Posterior cingulate gyrus (tissue), 11 donors: ENCODE results near the gene GRK6.
"Not testable (repeated sequence)": the region's sequence is repeated elsewhere in the genome, so short reads cannot be mapped to it uniquely, and the experiment has no call there.

Experiments
- DNase-seq, 10 donors: peaks; one replicate each; pipeline versions ENCODE4 v3.0.0 to v3.0.0-alpha.2; 2020 to 2021; ENCODE audit warnings: mixed read lengths in 3 of 10
- intact Hi-C: fragments of 100-400 bp; cut with DNase I; formaldehyde crosslinking; loops from one replicate; pipeline ENCODE4 v1.15.1; 2023

GRK6 gene

DNA sequence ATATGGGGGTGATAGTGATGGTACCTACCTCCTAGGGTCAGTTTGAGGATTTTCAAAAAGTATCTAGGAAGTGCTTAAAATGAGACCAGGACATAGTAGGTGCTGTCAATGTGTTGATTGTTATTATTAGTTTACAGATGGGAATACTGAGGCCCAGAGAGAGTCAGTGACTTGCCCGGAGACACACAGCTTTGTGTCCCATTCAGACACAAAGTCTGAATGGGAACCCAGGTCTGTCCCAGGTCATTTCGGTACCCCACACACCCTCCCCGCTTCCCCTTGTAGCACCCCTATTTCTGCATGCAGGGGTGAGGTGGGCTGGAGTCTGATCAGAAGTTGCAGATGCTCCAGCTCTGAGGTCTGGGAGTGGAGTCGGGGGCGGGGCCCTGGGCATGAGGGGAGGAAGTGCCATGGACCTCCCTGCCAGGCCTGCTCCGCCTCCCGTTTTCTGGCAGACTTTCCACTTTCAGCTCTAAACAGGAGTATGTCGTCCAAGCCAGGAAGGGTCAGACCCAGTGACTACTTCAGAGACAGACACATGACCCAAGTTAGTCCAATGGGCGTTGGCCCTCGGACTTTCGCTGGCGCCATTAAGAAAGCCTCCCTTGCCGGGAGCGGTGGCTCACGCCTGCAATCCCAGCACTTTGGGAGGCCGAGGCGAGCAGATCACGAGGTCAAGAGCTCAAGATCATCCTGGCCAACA, 50.2 kb downstream of the GRK6 start:
- intact Hi-C loops: no loop called here
- no peak for DNase-seq

DNA sequence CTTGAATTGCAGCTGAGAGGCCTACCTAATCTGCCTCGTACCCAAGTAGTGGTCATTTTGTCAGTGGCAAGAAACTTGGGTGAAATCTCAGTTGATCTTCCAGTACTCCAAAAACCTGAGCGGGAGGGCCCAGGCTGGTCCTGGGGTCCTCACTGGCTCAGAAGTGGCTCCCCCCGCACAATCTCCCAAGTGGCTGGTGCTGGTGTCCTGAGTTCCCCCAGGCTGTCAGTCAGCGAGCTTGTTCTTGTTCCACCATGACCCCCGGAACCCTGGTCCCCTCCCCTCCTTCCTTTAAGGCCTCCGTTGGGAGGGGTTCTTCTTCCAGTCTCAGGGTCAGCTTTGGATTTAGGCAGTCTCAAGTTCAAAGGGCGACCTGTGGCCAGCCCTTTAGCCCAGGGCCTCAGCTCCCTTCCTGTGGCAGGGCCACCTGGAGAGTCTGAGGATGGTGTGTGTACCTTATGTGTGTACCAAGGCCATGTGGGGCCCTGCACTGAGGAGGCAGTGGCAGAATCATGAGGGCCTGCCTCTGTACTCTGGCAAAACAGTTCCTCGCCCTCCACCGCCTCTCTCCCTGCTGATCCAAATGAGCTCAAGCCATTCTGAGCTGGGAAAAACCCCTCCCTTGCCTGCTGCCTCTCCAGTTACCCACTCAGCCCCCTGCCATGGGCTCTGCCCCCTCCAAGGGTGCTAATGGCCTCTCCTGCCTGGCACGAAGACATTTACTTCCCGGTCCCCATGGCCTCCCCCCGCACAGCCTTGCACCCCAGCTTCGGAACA, 51.4 kb downstream of the GRK6 start:
- intact Hi-C loops: no loop called here
- DNase-seq: no peak

DNA sequence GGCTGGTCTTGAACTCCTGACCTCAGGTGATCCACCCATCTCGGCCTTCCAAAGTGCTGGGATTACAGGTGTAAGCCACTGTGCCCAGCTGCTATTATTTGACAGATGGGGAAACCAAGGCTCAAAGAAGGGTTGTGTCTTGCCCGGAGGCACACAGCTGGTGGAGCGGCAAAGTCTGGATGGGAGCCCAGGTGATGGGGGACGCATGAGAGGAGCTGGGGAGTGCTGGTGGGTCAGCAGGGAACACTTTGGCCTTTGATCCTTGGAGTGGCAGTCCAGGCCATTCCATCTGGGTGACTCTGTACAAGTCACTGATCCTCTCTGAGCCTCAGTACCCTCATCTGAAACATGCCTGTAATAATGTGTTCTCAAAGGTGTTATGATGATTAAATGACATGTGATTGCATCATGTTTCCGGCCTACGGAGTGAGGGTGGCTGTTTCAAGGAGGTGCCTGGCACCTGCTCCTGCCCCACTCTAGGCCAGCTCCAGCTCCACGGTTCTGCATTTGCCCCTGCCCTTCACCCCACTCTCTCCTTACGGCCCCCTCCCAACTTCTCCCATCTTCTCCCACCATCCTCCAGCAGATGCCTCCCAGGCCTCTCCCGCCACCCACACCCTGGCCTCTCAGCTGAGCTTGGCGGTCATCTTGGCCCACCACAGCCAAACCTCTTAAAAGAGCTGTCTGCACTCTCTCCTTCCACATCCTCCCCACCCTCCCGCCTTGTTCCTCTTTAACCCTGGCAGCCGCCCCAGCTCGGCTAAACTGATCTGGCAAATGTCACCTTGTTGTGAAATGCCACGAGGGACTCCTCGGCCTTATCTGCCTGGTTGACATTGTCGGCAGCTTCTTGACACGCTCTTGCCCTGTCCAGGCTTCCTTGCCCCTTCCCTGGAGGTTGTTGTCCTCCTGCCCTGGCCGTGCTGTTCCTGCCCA, 52.5 kb downstream of the GRK6 start:
- peak in 3 of 10 donors; percentile 28 to 85 (median 38) for DNase-seq
- intact Hi-C loops: no loop called here

DNA sequence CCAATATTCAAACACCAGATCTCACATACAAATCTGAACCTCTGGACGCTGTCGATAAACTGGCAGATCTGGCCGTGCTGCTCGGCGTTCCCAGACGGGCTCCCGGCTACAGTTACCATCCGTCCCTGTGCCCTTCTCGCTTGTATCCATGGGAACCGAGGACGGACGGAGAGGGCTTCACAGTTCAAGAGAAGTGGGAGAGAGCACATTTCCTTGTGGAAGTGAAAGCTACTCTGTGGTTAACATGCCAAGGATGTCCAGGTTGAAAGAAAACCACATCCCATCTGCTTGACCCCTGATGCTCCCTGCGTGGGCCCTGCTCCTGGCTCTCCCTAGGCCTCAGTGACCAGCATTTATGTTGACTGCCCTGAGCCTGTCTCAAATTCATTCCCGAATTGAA, 53.3 kb downstream of the GRK6 start:
- intact Hi-C loops: no loop called here
- no peak for DNase-seq

DNA sequence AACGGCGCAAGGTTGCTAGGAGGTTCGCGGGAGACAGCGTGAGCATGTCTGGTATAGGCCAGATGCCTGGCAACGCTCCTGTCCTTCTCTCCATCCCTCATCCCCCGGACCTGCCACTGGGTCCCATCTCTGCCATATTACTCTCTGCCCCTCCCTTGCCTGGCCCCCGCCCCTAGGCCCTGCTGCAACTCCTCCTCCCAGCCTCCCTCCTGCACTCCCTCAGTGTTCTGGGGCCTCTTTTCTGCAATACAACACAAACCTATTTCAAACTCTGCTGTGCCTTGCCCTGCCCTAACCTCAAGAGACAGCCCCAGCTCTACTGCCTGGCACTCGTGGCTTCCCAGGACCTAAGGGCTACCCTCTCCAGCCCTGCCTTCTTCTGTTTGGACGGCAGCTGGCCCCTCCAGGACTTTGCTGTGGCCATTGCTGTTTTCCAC, 55.9 kb downstream of the GRK6 start:
- DNase-seq: no peak
- intact Hi-C loops: no loop called here

DNA sequence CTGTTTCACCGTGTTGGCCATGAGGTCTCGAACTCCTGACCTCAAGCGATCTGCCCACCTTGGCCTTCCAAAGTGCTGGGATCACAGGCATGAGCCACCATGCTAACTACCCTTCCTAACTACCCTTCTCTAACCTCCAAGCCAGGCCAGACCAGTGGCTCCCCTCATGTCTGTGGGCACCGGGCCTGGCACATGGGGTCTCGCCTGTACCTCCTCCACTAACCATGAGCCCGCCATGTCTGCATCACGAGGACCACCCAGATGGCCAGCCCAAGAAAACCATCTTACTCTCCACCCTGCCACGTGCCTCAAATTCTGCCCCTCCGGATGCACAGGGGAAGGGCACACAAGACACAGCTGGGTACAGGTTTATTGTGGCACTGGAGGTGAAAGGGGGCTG, 56.6 kb downstream of the GRK6 start:
- DNase-seq: no peak
- intact Hi-C loops: no loop called here

DNA sequence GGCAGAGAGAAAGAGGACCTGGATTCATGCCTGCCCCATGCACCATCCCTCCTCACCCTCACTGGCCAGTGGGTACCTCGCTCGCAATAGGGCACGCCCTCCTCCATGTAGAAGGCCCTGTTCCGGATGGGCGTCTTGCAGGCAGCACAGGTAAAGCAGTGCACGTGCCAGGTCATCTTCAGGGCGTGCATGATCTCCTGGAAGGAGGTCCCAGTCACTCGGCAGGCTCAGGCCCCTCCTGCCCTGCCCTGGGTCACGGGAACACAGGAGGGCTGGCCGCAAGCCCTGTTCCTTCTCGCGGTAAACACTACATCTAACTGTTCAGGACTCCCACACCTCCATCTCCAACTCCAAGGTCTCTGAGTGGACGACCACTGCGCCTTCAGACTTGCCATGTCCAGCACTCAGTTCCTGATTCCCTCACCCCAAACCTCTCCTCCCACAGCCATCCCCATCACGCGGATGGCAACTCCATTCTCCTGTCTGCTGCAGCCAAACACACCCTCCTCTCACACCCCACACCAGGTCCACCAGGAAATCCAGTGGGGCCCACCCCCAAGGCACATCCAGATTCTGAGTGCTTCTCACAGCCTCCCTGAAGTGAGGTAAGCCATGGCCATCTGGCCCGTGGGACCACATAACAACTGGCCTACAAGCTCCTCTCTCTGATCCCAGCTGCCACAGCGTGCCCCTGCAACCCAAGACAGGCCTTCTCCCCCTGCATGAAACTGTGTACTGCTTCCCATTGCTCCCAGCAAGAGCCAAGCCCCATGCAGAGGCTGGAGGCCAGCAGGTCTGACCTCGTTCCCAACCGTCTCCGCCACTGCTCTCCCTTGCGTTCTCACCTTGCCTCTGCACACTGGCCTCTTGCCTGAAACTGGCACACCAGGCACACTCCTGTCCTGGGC, 57.8 kb downstream of the GRK6 start:
- intact Hi-C loops: no loop called here
- DNase-seq: no peak

DNA sequence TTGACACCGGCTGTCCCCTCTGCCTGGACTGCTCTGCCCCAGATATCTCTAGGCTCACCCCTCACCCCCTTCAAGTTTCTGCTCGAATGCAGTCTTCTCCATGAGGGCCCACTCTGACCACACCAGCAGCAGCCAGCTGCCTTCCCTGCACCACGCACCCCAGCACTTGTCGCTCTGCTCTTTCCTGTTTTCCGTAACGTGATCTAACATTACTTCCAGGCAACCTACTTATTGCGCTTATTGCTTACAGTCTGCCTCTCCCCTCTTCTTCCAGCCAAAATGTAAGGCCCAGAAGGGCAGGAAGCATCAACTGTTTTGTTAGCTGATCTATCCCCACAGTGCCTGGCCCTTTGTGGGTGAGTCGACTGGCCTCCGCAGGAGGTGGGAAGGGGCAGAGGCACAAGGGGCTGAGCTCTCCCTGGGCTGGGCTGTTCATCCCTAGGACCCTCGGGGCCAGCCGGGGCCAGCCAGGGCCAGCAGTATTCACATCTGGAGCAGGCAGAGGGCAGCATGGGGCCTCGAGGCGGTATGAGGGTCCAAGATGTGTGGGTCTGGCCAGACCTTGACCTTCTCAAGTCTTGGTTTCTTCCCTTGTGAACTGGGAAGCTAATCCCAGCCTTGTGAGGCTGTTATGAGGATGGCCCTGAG, 58.5 kb downstream of the GRK6 start:
- intact Hi-C loops: no loop called here
- DNase-seq: no peak

DNA sequence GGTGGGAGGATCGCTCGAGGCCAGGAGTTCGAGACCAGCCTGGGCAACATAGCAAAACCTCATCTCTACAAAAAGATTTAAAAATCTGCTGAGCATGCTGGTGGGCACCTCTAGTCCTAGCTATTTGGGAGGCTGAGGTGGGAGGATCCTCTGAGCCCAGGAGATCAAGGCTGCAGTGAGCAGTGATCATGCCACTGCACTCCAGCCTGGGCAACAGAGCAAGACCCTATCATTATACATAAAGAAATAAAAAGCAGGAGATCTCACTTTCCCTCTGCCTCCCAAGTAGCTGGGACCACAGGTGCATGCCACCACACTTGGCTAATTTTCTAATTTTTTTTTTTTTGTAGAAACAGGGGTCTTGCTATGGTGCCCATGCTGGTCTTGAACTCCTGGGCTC, 59.3 kb downstream of the GRK6 start:
- DNase-seq, intact Hi-C loops: not testable (repeated sequence)

DNA sequence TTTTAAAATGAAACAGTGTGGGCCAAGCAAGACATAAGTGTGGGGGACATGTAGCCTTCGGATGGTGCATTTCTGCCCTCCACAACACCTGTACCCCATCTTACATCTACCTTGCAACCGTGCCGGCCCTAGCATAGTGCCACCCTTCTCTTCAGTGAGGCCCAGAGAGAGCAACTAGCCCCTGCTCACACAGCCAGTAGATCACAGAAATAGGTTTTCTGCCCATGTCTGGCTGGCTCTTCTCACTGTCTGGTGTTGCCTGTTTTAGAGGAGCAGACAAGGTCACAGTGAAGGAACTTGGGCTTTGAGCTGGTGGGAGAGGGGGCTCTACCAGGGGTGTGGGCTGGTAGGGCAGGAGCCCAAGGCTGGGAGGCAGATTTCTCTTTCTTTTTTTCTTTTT, 59.8 kb downstream of the GRK6 start:
- no peak for DNase-seq
- intact Hi-C loops: no loop called here

DNA sequence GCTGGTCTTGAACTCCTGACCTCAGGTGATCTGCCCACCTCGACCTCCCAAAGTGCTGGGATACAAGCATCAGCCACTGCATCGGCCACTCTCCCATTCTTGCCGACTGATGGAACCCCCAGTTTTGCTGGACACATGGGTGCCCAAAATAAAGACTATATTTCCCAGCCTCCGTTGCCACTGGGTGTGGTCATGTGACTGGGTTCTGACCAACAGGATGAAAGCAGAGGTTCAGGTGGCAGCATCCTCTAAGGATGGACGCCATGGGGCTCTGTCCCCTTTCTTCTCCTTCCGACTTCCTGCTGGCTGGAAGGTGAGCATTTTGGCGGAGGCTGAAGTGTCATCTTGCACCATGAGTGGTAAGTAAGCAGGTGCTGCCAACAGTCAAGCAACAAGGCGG, 60.7 kb downstream of the GRK6 start:
- intact Hi-C loops: no loop called here
- DNase-seq: no peak

DNA sequence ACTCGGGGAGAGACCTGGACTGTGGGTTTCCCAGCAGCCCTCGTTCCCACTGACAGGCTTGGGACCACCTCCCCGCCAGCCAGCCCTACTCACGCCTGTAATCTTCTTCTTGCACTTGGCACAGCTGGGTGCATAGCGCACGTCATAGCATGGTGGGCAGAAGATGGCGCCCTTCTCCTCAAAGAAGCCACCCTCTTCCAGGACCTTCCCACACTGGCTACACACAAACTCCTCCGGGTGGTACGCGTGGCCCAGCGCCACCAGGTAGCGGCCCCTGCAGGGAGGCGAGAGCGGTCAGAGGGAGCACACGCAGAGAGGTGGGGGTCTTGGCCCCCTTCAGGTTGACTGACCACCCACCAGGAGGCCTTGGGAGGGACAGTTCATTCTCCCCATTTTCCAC, 61.5 kb downstream of the GRK6 start:
- no peak for DNase-seq
- intact Hi-C loops: no loop called here

DNA sequence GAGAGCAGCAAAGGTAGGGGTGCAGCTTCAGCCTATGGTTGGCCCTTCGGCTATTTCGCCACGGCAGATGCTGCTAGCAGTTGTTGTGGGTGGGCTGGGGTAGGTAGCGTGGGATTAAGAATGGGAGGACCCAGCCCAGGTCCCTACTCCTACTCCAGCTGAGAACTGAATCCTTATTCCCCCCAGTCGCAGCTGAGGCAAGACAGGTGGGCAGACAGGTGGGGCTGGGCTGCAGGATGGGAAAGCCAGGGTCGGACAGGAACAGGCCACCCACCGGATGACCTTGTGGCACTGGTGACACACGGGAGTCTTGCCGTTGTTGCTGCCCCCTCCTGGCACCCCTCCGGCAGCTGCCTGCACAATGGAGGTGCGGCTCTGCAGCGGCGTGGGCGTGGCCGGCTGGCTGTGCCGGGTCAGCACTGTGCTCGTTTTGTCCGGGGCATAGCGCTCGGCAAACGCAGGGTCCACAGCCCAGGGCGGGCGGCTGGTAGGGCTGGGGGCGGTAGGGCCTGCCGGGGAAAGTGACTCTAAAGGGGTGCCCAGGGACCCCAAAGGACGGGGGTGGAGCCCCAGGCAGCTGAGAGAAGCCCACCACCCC, 62.7 kb downstream of the GRK6 start:
- no peak for DNase-seq
- intact Hi-C loops: no loop called here

DNA sequence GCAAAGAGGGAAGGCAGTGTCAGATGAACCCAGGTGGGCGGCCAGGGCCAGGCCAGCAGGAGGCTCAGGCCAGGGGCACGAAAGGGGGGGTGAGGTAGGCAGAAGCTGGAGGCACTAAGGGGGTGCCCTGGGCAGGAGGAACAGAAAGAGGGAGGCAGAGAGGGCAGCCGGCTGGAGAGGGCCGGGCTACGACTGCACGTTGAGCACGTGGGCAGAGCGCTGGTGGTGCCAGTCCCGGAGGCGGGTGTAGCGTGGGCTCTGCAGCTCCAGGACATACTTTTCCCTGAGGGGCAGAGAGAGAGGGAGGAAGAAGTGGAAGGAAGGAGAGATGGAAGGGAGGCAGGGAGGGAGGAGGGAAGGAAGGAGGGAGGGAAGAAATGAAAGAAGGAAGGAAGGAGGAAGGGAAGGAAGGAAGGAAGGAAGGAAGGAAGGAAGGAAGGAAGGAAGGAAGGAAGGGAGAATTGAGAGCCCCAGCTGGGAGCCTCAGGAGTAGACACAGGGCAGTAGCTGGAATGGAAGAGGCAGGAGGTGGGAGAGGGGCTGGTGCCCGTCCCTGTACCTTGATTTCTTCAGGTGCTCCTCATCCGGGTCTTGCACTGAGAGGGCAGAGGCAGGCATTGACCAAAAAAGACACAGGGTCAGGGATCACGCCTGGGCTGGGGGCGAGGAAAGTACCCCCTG, 64.0 kb downstream of the GRK6 start:
- peak in 7 of 10 donors; percentile 49 to 93 (median 61) for DNase-seq
- intact Hi-C loops: no loop called here

DNA sequence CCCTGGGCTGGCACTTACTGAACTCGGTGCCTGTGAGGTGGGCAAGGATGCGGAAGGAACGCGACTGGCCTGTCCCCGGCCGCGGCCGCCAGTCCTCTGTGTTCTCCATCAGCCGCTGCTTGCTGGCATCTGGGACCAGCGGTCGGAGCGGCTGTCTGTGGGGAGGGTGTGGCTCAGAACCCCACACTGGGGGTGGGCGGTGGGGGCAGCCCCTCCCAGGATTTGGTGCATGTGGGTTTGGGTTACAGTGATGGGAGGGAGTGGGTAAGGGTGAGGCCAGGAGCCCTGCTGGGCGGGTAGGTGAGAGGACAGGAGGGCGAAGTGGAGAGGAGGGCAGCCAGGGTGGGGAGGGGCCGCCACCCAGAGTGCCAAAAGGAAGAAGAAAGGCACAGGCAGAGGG, 64.5 kb downstream of the GRK6 start:
- no peak for DNase-seq
- intact Hi-C loops: no loop called here

DNA sequence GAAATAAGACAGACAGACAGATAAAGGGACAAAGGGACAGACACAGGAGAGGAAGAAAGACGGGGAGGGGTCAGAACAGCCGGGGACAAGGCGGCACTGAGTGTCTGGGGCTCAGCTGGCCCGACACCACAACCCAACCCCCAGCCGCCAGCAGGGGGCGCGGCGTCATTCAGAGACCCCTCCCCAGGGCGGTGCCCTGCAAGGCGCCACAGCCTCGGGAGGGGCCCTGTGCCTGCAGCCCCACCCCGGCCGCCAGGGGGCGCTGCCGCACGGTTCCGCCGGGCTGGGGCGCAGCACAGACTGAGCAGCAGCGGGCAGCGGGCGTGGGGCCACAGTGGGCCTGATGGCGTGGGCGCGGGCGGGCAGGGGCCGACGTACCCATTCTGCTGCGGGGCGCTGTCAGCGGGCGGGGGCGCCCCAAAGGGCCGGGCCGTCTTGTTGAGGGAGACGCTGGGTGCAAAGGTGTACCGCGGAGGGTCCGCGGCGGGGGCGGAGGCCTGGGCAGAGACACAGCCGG, 65.0 kb downstream of the GRK6 start:
- DNase-seq: no peak
- intact Hi-C loops: no loop called here

DNA sequence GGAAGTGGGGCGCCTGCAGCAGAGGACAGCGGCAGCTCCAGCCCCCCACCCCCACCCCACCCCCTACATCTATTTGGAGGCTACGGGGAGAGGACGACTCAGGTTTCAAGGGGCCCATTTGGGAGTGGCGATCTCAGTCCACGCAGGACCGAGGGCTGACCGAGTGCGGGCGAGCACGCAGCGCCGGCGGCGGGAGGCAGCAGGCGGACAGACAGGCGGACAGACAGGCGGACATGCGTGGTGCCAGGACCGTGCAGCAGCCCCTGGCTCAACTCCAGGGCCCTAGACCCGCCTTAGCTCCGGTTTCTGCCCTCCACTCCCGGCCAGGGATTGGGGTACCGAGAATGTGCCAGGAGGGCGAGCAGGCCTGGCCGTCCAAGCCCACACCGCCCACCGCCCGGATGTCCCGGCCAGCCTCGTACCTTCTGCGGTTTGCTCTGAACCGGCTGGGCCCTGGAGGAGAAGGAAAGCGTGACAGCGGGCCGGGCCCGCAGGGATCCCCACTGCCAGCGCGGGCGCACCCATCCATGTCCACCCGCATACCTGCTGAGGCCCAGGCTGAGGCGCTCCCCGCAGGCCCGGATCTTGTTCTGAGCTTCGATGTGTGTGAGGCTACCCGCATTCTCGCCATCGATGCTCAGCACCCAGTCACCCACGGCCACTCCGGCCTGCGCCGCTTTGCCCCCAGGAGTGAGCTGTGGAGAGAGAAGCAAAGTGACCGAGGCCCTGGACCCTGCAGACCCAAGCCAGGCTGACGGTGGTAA, 65.7 kb downstream of the GRK6 start:
- intact Hi-C loops: no loop called here
- no peak for DNase-seq
